HK-2 (cell line): Measurements from ENCODE around the gene THOP1.

ENCODE experiments used
- DNase-seq: peaks from one replicate; pipeline ENCODE4 v3.0.0-alpha.2; 2018; ENCODE audit not compliant: unreplicated experiment

The THOP1 gene

DNA sequence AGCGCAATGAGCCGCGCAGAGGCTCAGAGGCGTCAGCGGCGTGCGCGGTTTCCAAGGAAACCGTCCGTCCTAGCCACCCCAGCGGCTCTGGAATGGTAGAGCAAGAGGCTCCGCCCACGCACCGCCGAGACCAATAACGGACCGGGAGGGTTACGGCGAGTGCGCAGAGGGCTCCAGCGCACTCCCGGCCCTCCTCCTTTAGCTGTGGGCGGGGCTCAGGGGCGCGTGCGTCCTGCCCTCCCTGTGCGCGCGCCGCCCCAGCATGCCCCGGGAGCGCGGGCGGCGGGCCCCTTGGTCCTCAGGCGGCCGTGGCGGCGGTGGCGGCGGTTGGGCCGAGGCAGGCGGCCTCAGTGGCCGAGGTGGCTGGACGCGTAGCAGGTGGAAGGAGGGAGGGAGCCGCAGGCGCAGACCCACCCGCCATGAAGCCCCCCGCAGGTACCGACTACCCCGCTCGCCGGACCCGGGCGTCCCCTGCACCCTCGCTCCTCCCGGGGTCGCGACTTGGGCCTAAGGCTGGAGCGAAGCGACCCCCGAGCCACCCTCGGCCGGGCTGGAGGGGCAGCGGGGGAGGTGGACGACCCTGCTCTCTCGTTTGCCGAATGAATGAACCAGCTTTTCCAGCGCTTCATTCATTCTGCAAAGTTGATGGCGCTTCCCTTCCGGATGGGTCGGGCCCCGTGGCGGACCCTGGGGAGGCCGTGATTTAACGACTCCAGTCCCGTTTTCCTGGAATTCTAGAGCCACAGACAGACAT, at the start of gene THOP1:
Gene THOP1 (plus strand): TSS at position 260 of the 754 bp plus-strand sequence. CDS start 160 bp downstream, at position 420.
- DNase-seq = peak; percentile 99

DNA sequence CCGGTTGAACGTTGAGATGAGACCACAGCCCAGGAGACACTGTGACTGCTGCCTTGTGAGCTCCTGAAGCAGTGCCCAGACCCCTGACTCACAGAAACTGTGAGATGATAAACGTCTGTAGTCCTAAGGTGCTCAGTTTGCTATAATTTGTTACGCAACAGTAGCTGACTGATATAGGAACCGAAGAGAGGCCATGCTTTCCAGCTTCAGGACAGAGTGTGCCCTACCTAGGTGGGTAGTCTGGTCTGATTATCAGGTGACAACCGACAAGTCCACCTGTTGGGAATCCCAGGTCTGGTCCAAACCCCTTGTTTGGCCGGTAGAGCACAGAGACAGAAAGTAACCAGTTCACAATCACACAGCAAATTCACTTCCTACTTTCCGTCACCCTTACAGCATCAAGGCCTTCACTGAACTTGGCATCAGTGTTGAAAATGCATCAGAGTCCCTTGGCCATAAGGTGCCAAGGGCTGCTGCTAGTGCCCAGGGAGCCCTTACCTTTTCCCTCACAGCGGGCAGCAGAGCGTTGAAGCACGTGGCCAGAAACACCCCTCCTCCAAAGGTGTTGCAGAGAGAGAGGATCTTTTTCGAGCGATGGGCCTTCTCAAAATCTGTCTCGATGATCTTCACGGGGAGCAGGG, 48.6 kb upstream of the THOP1 start:
- DNase-seq = no peak

DNA sequence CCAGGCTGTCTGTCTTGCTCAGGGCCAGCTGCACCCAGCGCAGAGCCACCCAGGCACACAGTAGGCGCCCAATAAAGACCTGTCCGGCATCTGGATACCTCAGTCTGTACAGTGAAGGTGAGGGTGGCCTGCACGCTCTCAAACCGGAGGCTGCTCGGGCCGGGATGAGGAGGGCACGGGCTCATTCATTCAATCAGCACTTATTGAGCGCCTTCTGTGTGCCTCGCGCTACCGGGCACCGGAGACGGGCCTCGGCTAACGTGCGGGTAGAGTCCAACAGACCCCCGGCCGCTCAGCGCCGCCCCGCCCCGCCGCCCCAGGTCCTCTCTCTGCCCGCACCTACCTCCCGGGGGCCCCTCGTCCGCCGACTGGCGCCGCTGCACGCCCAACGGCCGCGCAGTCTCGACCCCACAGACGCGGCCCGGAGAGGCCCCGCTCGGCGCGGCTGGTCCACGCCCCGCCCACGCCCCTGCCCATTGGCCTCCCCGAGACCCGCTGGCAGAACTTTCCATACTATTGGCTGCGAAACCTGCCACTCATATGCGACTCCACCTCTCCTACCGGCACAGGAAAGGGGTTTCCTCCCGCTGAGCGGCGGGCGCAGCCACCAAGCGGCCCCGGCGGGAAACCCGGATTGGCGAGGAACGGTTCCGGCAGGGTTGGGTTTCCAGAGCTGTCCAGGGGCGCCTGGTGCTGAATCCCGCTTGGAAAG, 45.5 kb upstream of the THOP1 start, which contains the start of gene SLC39A3:
Gene SLC39A3 (minus strand): TSS at position 416 of the 712 bp plus-strand sequence. CDS start 2,760 bp downstream, outside the sequence.
- peak; percentile 100 for DNase-seq

DNA sequence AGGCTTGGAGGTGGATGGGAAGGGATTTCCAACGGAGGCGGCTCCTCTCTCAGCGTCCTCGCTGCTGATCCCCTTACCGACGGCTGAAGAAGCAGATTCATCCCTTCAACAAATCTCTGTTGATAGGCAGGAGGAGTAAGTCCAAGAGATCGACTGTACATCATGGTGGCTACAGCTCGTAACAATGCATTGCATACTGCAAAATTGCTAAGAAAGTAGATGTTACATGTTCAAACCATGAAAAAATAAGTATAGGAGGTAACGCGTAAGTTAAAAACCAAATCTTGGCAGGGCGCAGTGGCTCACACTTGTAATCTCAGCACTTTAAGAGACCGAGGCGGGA, 45.0 kb upstream of the THOP1 start:
- DNase-seq = no peak

DNA sequence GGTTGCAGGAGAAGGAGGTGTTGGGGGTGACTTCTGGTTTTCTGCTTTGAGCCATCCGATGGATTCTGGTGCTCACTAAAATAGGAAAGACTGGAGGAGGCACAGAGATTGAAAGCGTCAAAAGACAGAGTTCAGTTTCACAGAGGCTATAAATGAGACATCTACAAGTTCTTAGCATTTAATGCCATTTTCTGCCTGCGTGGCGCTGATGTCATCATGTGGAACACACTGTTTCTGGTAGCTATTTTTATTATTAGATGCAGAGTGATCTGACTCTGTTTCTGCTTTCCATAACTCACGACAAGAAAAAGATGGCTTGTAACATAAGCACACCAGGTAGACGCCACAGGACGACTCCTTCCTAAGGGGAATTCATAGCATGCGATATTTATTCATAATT, 42.2 kb upstream of the THOP1 start:
- DNase-seq = no peak

DNA sequence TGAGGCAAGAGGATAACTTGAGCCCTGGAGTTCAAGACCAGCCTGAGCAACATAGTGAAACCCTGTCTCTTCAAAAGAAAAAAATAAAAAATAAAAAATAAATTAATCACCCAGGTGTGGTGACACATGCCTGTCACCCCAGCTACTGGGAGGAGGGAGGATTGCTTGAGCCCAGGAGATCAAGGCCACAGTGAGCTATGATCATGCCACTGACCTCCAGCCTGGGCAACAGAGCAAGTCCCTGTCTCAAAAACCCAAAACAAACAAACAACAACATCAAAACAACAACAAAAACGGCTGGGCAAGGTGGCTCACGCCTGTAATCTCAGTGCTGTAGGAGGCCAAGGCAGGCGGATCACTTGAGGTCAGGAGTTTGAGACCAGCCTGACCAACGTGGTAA, 41.2 kb upstream of the THOP1 start:
- no peak for DNase-seq

DNA sequence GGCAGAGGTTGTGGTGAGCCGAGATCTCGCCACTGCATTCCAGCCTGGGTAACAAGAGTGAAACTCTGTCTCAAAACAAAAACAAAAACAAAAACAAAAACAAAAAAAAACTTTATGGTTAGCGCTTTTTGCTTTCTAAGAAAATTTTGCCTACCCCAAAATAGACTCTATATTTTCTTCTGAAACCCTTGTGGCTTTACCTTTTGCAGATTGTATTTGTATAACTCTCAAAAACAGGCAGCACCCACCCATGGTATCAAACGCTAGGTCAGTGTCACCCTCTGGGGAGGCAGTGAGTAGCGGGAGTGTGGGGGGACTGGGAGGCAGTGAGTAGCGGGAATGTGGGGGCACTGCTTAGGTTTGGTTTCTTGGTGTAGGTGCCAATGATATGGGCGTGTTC, 38.0 kb upstream of the THOP1 start:
- no peak for DNase-seq

DNA sequence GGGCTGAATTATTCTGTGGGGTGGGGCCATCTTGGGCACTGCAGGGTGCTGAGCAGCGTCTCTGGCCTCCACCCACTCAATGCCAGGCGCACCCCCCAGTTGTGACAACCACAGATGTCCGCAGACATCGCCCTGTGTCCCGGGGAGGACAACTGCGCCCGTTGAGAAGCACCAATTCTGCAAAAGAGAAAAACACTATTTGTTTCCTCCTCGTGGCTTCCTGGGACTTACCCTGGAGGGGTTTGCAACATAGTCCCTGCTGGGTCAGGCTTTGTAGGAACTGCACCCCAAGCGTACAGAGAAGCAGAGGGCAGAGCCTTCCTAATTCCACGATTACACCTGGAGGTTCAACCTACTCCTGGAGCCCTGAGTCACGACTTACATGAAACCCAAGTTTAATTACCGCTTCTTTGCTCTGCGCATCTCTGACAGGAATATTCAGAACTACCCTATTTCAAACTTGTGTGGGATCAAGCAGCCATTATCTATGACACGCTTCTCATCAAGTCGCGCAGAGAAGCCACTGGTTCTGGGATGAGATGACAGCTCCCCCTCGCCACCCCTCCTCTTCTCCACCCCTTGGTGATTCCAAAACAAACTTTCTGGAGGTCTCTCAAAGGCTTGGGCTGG, 34.4 kb upstream of the THOP1 start:
- no peak for DNase-seq

DNA sequence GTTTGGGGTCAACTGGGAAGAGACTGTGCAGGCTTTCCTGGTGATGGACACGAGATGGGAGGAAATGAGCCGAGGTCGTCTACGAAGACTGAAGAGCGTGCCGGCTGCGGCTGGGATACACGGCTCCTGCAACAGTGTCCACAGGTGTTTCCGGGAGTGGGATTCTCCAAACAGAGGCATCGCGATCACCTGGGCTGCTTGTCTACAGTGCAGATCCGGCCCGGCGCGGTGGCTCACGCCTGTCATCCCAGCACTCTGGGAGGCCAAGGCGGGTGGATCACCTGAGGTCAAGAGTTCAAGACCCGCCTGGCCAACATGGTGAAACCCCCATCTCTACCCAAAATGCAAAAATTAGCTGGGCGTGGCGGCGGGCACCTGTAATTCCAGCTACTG, 33.9 kb upstream of the THOP1 start:
- DNase-seq = no peak

DNA sequence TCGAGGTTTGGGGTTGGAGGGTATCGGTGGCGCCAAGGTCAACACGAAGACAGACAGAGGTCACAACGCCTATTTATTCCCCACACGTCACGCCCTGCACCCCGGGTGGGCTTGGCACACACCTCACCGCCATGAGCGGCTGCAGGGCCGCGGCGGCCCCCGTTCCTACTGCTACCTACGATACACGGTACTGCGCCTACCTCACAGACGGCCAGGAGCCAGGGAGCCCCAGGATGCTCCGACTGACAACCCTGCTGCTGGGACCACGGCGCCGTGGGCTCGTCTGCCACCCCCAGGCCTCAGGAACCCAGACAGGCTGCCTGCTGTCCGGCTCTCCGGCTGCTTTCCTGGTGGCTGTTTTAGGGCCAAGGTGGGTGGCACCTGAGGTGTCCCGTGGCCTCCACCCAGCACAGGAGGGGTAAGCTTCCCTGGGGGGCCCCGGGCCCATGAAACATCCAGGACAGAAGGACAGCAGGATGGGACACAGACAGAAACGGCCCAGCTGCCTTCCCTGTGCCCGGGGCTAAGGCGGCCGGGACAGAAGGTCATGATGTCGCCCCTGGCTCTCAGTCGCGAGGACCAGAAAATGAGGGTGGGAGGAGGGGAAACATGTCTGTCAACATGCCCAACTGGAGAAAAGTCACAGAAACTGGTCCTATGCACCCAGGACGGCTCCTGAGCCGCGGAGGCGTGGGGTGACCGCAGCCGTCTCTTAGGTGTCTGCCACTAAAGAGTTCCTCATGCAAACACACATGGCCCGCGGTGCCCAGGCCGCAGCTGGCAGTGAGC, 30.4 kb upstream of the THOP1 start:
- no peak for DNase-seq

DNA sequence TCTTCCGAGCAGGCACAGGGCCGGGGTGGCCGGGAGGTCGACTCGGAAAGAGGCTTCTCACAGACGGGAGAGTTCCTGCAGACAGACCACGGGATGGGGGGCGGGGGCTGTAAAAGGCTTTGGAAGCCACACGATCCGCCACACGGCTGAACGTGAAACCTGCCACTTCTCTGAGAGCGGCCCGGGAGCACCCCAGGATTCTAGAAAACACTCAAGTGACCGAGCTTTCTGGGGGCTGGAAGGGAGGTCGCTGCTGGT, 29.9 kb upstream of the THOP1 start:
- DNase-seq = no peak

DNA sequence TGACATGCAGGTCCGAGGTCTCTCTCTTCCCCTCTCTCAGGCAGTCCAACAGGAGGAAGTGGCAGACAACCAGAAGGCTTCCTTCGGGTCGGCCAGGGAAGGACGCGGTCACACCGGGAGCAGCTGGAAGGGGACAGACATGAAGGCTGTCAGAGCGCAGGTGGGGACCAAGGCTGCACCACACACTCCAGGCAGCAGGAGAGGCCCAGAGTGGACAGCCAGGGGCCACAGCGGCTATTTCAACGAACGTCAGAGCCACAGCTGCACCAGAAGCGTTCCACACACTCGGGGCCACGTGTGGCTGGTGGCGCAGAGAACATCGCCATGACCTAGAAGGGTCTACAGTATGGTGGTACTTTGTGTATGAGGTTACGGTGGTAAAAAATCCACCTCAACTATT, 29.5 kb upstream of the THOP1 start:
- DNase-seq = no peak

DNA sequence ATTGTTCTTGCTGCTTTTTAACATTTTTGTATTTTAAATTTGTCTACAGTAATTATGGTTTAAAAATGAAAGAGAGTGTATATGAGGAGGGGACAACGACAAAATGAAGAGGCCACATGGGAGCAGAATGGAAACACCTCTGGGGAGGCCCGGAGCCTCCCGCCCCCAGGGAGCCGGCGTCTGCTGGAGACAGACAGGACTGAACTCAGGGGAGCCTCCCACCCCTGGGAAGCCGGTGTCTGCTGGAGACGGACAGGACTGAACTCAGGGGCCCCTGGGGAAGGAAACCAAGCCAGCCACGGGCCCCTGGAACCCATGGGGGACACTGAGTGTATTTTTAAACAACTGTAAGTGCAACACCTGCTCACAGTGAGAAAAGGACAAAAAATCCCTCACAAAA, 28.8 kb upstream of the THOP1 start:
- DNase-seq = no peak

DNA sequence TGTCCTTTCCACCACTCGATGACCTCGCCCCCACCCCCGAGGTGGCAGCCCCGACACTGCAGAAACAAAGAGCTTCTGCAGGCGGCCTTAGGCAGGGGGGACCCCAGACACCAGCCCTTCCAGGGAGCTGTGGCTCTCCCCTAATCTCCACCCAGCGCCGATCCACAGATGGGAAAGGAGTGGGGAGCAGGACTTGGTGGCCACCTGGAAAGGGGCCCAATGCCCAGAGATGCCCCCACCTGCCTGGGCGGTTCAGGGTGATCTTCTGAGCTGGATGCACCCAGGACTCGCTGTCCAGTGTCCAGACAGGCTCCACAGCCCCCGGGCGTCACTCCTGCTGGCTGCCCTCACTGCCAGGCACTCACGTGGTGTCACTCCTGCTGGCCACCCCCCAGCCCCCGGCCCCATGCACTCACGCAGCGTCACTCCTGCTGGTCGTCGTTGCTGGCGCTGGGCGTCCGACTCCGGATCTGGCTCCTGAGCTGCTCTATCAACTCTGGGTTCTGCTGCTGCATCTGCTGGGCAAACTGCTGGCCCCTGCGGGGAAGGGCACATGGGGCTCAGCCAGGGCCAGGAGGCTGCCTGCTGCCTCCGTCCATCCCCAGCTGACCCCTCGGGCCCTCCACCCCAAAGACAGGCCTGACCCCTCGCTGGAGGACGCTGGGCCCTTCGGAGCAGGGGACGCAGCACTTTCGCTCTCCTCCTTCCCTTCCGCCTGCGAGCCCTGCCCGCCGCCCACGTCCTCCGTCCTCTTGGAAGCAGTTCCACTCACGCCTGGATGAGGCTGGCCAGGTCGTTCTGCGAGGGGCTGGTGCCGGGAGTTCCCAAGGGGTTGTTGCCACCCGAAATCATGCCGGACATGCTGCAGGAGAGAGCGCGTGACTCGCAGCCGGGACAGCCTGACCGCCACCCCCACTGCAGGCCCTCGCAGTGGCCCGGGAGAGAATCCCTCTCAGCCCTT, 28.1 kb upstream of the THOP1 start:
- no peak for DNase-seq

DNA sequence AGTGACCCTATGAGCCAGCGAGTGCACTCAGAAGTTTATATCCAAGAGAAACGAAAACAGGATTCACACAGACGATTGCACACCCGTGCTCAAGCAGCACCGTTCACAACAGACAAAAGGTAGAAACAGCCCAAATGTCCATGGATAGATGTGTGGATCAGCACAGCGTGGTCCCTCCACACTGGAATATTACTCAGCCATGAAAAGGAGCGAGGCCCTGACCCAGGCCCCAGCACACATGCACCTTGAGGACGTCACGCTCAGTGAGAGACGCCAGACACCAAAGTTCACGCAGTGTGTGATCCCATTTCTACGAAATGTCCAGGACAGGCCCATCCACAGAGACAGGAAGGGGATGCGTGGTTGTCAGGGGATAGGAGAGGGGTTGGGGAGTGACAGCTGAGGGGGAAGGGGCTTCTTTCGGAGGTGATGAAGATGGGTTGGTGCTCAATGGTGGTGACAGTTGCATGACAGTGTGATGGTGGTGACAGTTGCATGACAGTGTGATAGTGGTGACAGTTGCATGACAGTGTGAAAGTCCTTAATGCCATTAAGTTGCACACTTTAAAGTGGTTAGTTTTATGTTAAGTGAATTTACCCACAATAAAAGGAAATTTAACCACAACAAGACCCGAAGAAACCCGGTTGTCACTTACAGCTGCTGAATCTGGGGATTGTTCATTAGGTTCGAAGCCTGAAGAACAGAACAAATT, 26.5 kb upstream of the THOP1 start:
- no peak for DNase-seq

DNA sequence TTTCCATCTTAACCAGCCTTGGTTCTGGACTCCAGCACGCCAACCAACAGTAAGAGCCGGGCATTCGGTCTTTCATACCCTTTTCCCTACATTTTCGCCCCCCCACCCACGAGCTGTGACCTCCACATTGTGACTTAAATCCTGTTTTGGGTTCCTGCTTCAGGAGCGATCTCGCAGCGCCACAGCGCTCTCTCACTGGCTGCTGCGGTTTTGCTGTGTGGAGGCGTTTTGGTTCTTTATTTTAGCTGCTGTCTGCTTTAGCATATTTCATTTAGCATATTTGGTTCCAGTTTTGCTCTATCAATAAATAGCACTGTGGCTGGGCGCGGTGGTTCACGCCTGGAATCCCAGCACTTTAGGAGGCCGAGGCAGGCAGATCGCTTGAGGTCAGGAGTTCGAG, 25.9 kb upstream of the THOP1 start:
- no peak for DNase-seq

DNA sequence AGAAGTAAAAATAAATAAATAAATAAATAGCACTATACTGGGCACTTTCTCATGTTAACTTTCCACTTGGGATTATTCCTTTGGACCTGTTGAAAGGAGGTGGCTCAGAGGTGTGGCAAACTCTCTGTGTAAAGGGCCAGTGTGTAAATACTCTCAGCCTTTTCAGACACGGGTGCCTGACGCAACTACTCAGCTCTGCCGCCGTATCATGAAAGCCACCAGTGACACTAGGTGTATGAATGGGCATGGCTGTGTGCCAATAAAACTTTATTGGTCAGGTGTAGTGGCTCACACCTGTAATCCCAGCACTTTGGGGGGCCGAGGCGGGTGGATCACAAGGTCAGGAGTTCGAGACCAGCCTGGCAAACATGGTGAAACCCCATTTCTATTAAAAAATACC, 25.3 kb upstream of the THOP1 start:
- no peak for DNase-seq

DNA sequence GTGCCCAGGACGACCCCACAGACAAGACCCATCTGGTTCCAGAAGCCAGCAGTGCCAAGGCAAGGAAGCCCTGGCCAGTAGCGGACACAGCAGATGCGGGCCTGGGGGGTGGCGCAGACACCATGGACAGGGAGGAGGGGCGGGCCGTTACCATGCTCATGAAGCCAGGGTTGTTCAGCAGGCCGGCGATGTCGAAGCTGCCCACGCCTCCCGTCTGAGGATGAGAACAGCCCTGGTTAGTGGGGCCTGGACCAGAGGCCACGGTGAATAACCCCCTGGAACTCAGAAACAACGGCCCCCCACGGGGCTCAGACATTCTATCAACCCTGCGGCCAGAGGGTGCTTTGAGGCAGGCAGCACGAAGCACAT, 24.0 kb upstream of the THOP1 start:
- DNase-seq = no peak

DNA sequence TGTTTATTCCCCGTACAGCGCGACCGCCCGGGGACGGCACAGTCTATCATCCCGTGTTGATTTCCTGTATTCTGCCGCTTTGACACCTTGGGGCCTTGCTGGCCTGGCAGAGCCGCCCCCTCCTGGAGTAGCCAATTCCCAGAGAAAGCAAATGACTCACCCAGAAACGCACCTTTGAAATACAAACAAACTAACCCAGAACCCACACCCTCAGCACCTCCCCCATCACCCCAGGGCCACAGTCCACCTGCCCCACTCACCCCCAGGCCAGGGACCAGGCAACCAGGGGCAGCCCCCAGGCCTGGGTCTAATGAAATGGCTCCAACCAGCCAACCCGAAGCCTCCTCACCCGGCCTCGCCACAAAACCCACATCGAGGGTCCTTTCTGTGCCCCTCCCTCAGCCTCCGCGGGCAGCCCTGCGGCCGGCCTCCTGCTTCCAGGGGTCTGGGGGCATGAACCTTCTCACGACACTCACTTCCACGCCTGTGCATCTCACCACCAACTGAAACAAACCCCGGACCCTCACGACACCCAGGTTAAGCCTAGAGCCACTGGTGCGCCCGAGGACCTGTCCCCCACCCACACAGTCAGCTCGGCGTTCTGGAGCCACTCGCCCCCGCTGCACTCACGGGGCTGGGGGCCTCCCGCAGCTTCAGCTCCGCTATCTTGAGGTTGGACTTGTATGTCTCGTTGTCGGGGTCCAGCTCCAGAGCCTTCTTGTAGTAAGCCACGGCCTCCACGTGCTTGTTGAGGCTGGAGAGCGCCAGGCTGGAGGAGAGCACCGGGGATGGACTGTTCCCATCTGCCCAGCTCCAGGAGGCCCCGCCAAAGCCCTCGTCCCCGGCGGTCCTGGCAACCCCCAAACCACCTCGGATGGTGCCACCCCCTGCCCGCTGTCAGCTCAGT, 23.2 kb upstream of the THOP1 start:
- DNase-seq = no peak
